GM21423 (cell line): ENCODE results near the gene LAMB2.

Experiments used
- ATAC-seq: cut with Tn5 transposase; IDR thresholded peaks from one replicate; pipeline ENCODE4 v1.9.1; 2021; ENCODE audit warnings: mild to moderate bottlenecking, moderate library complexity; ENCODE audit not compliant: unreplicated experiment

The LAMB2 gene

DNA sequence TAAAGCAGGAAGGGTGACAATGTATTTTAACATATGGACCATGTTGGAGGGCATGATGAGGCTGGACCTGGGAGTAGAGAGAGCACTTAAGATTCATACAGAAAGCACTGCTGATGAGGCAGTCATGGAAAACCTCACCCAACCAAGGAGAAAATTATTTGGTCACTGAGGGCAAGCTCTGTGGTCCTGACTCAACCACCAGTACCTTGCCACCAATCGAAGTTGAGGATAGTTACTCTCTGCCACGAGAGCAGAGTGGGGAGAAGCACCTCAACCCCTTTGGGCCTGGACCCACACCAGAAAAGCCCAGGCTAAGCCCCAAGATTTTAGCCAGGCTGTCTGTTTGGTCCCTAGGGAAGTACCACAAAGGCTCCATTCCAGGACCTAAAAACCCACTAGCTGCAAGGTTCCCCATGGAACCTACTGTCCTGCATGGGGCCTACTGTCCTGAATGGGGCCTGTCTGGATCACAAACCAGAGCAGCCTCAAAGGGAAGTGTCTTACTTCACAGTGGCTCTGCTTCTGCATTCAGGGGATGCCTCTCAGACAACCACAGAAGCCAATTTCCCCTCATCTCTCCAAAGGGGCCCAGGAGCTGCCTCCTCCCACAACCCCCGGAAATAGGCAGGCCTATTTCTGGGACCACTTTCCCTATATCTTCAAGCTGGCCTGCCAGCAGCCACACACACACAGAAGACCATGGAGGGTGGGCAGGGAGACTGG is 29.1 kb upstream of the LAMB2 start:
- no peak for ATAC-seq

DNA sequence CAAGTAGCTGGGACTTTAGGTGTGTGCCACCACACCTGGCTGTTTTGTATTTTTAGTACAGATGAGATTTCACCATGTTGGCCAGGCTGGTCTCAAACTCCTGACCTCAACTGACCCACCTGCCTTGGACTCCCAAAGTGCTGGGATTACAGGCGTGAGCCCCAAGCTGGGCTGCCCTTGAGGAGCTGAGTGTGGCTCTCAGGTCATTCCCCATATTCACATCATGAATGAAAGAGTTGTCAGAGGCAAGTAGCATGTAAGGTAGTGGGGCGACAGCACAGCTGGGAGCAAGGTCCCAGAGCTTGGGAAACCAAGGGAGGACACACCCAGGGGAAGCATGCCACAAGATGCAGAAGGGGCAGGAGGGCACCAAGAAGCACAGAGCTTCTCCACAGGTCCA is 28.3 kb upstream of the LAMB2 start:
- ATAC-seq: no peak

GRCh38 chr3:49158792-49159191 is 25.9 kb upstream of the LAMB2 start:
- ATAC-seq: no peak

DNA sequence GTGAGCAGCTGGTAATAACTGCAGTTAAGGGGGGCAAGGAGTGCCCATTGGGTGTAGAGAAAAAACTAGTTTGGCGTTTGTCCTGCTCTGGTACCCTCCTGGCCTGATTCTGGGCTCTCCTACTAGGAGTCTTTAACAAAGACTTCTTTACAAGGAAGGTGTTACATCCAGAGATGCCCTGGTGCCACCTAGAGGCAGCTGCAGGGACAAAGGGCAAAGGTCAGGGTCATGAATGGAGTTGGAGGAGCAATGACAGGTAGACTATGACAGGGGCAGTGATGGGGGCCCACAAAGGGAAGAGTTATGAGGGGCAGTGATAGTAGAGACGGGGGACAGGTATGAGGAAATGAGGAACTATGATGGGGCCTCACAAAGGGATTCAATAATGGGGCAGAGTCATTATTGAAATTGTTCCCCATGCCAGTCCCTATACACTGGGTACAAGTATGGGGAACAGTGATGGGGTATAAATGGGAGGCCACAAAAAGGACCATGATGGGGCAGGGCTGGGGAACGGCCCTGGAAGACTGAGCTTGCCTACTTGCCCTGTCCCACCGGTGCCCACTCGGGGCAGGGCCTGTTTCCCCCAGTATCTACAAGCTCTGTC is 25.4 kb upstream of the LAMB2 start:
- no peak for ATAC-seq

DNA sequence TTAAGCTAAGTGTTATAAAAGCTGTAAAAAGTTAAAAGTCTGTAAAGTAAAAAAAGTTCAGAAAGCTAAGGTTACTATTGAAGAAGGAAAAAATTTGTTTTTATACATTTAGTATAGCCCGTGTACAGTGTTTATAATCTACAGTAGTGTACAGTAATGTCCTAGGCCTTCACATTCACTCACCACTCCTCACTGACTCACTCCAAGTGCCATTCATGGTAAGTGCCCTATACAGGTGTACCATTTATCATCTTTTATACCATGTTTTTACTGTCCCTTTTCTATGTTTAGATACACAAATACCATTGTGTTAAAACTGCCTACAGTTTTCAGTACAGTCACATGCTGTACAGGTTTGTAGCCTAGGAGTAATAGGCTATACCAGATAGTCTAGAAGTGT is 24.4 kb upstream of the LAMB2 start:
- ATAC-seq: no peak

- ATAC-seq: no peak
Observed at GRCh38 chr3:49153349-49153912, 20.6 kb upstream of the LAMB2 start.

- ATAC-seq: no peak
Observed at GRCh38 chr3:49151610-49152009, 18.8 kb upstream of the LAMB2 start.

- ATAC-seq: no peak
Observed at GRCh38 chr3:49148159-49148558, 15.3 kb upstream of the LAMB2 start.

DNA sequence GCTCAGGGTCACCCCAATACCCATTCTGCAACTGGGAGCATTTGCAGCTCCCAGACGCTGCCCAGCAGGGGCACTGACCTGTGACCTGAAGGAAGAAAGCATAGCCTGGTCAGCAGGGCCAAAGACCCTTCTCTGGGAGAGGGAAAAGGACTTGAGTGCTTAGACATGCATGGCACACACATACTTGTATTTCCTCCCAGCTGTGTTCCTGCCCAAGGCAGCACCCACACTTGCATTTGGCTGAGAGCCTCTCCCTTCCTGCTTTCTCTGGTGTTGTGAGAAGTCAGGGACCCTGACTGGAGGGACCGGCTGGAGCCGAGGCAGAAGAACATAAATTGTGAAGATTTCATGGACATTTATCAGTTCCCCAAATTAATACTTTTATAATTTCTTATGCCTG is 7.2 kb upstream of the LAMB2 start:
- no peak for ATAC-seq

GRCh38 chr3:49135499-49135898 is 2.6 kb upstream of the LAMB2 start:
- no peak for ATAC-seq

DNA sequence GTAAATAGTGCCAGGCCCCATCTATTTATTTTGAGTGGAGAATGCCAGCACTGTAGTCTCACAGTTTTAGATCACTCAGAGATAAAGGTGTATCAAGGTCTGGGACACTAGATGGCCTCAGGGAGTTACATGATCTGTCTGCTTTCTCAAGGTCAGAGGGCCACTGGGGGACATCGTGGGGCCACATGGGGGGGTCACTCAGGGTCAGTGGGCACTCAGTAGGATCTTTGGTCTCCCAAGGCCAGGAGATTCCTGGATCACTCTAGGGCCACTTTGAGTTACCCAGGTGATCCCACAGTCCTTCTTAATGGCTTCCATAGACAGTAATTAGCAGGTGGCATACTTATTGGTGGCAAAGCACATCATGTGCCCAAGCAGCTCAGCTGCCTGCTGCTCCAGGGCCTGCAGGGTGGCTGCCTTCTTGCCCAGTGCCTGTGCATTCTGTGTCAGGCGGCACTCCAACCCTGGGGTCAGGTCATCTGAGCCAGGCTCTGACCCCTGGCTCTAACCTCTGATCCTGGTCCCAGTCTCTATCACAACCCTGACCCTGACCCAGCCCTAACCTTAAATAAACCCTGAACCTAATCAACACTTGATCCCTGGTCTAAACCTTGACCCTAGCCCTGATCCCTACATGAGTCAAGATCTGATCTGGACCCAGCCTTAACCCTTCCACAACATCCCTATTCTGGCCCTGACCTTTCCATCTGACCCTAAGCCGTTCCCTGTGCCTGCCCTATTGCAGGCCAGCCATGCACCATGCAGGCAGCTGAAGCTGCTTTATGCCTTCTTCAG is 1.8 kb upstream of the LAMB2 start:
- ATAC-seq: no peak

DNA sequence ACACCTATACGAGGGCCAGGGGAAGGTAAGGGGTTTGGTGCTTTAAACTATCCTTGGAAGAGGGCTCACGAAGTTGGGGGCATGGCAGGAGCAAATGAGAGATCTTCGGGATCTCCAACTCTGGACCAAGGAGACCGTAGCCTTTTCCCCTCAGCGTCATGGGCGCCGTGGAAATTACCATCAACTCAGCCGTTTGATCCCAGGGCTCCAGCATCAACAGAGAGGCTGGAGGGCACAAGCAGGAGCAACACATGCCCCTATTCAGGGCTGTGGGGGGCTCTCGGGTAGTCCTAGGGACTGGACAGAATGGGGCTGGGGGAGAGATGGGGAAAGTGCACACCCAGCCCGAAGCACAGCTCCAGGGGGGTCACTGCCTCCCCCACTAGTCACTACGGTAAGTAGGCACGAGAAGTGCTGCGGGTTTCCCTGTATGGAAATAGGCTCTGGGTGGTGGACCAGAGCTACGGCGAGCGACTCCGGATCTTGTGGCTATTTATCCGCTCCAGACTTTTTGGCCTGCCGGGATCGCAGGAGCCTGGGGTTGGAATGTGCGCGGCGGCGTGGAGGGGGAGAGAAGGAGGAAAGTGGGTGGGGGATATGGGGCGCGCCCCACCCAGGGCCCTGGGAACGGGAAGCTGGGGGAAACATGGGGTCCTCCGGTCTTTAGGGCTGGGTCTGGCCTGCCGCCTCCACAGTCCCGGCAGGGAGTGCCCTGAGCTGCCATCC is 539 bp upstream of the LAMB2 start:
- no peak for ATAC-seq

DNA sequence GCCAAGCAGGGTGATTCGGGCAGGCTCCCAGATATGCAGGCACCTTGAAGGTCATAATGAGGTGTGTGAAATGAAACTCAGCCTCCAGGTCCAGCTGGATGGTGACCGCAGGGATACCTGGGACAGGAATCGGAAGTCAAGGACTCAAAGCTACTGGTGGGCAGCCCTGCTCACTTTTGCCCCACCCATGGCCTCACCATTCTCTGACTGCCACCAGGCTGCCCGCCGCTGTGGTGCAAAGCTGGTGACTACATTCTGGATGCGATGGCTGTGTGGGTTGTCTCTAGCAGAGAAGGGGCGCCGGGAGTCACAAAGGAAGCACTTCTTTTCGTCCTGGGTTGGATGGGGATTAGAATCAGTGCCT is 795 bp downstream of the LAMB2 start:
- no peak for ATAC-seq

- no peak for ATAC-seq
Observed at GRCh38 chr3:49131576-49131975, 1.3 kb downstream of the LAMB2 start.

DNA sequence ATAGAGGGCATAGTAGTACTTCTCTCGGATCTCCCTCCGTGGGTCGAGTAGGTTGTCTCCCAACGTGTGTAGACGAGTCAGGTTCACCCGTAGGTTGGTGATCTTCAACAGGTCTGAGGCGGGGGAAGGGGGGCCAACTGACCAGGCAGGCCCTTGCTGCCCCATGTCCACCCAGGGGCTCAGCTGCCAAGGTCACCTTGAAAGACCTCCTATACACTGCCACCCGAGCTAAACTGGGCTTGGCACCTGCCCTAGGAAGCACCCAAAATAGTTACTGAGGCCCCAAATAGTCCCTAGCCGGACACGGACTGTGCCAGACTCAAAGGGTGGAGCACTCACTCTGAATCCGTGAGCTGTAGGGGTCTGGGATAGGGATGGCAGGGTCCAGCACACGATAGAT is 1.8 kb downstream of the LAMB2 start:
- ATAC-seq: no peak

DNA sequence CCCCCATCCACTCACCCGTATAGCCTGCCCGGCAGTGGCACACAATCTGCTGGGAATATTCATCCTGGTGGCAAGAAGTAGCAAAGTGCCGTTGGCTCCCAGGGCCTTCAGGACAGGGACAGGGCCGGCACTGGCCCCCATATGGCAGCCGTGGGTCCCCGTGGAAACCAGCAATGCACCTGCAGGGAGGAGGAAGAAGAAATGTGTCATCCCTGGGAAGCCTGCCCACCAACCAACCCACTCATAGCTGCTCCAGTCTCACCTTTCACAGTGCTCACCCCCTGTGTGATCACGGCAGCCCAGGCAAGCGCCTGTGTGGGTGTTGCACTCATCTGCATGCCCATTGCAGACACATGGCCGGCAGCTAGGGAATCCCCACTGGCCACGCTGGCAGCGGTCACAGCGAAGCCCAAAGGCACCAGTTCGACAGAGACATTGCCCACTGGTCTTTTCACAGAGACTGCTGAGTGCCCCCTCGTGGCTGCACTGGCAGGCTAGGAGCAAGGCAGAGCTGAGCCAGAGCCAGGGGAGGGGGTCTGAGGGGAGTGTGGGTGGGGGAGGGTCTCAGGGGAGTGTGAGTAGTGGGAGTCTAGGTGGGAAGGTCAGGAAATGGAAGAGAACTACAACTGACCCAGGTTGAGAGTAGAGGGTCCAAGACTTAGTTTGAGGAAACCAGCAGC is 7.7 kb downstream of the LAMB2 start:
- no peak for ATAC-seq

DNA sequence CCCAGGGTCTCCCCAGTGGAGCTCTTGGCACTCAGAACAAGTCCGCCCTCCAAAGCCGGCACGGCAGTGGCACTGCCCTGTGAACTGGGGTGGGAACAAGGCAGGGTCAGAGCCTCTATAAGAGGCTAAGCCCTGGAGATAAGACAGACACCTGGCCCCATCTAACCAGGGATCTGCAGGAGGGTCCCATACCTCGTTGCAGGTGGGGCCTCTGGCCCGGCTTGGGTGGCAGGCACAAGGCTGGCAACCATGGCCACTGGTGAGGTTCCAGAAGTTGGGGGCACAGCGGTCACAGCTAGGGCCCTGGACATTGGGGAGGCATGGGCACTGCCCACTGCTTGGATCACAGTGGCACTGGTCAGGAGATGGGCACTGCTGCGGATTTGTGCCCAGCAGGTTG is 8.6 kb downstream of the LAMB2 start:
- ATAC-seq: no peak

DNA sequence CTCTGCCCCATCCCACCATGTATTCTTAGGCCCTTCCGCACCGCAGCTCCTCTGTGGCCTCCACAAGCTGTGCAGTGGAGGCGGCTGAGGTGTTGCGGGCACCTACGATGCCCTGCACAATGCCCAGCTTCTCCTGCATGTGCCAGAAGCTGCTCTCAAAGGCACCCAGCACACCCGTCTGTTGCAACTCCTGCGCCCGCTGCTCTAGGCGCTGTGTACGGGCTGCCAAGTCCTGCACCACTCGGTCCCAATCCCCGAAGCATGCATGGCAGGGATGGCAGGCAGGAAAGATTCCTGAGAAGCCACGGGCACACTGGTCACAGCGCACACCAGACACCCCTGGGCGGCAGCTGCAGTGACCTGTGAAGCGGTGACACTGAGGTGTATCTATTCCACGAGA is 9.2 kb downstream of the LAMB2 start:
- ATAC-seq: no peak

DNA sequence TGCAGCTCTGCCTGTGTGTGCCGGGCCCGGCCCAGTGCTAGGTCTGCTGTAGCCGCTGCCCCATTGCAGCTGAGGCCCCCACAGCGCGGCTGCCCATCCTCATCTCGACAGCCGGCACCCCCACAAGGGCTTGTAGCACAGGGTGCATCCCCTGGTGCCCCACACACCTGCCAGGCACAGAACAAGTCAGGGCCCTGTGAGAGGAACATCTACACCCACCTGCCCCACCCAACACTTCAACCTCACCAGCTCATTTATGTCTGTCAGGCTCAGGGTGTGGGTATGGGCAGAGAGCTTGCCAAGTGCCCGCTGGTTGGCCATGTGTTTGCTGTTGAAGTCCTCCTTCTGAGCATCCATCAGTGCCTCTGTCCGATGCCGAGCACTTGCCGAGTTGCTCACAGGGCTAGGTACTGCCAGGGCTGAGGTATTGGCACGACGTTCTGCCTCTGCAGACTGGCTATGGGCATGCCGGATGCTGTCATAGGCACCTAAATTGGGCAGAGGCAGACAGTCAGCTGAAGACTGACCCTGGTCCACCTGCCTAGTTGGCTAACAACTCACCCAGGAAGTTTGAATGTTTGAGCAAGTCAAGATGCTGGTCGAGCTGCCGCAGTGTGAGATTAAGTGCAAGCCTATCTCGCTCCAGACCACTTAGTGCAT is 9.8 kb downstream of the LAMB2 start:
- ATAC-seq: no peak

DNA sequence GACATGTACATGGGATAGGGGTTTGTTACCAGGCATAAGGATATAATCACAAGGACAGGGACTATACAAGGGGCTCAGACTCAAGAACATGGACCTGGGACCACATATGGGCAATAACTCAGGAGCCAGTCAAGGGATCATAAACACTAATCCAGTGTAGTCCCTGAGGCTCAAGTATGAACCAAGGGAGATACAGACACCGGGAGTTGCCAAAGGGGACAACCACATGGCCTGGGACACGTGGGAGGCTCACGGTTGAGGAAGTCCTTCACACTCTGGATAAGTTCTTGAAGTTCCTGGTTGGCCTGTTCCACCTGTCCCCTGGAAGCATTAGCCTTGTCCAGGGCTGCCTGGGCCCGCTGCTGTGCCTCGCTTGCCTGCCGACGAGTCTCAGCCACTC is 10.4 kb downstream of the LAMB2 start:
- ATAC-seq: no peak
